GM19438 (cell line): ENCODE results near the gene PTPN6.
A peak's percentile ranks its signal among the peaks of the same experiment; 100 is the strongest.

ENCODE experiments used
- ATAC-seq: cut with Tn5 transposase; IDR thresholded peaks from one replicate; pipeline ENCODE4 v1.9.1; 2021; ENCODE audit warnings: low read depth; ENCODE audit not compliant: unreplicated experiment

PTPN6 gene

DNA sequence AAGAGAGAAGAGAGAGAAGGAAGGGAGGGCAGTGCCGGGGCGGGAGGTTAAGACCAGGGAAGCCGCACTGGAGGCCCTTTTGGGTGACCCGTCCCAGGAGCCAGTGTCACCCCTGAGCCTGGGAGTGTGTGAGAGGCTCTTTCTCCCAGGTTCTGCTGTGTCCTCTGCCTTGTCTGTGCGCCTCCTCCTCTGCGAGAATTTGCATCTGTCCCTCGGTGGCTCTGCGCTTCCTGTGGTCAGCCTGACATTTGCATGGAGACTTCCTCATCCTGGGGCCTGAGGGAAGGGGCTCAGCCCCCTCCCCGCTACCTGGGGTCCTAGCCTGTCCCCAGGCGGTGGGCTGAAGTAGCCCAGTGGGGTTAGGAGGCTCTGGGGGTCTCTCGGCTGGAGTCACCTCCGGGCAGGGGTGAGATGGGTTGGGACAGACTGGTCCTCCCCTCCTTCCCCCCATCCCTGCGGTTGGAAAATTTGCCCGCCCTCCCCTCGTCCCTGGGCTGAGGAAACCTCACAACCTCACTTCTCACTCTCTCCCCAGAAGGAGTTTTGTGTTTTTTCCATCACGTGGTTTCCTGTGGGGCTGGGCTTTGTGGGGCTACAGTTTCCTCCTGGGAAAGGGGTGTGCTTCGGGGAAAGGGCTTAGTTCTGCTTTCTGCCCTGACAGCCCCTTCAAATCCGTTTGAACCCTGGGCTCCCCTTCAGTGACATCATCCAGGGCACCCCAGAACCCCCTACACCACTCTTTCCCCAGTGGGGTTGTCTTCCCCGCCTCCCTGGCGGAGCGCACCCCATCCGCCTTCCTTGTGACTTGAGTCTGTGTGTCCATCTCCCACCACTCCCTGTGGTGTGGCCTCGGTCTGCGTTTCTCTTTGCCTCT lies 2.5 kb downstream of the PTPN6 start:
- peak; percentile 47 for ATAC-seq

- no peak for ATAC-seq
Measured at GRCh38 chr12:6954316-6955107, 3.4 kb downstream of the PTPN6 start.

- no peak for ATAC-seq
Measured at GRCh38 chr12:6955108-6956020, 4.2 kb downstream of the PTPN6 start.

DNA sequence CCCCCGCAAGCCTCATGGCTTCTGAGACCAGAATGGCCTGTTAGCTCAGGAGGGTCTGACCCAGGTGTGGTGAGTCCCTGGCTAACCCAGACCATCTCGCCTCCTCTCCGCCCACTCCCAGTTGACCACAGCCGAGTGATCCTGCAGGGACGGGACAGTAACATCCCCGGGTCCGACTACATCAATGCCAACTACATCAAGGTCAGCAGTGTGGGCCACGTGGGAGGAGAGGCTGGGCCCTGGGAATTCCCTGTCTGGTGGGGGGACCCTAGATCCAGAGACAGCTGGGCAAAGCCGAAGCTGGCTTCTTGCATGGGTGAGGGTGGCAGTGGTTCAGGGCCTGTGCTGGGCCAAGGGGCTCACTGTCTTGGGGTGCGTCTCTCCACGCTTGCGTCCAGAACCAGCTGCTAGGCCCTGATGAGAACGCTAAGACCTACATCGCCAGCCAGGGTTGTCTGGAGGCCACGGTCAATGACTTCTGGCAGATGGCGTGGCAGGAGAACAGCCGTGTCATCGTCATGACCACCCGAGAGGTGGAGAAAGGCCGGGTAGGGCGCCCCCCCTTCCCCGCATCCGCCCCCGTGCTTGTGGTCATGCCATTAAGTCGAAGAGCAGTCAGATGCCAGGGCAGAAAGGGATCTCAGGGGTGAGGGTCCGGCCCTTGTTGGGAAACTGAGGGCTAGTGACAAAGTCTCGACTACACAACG lies 5.0 kb downstream of the PTPN6 start:
- no peak for ATAC-seq

- no peak for ATAC-seq
Measured at GRCh38 chr12:6957151-6957701, 6.1 kb downstream of the PTPN6 start.

DNA sequence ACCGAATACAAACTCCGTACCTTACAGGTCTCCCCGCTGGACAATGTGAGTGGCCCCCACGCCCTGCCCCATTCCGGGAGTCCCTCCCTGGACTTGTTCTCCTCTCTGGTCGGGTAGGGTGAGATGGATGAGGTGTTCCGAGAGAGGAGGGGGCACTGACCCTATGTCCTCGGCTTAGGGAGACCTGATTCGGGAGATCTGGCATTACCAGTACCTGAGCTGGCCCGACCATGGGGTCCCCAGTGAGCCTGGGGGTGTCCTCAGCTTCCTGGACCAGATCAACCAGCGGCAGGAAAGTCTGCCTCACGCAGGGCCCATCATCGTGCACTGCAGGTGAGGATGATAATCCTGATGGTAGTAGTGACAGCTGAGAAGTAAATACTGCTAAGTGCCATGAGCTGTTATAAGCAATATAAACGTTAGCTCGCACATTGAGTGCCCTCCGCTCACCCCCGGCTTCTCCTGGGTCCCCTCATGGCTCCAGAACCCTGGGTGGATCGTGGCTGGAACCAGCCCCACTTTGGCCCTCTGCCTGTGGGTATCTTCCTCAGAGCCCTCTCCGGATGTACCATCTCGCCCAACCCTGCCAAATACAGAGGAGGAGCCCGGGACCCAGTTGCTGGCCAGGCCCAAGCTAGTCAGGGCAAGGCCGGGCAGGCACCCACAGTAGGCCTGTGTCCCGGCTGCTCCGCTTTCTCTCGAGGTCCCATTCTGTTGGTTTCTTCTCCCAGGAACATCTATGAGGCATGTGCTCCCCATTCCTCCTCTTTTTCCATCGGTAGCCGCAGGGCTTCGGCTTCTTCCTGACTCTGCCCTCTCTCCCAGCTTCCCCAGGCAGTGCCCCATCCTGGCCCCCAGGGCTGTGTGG lies 6.8 kb downstream of the PTPN6 start:
- ATAC-seq, result no peak

GRCh38 chr12:6958609-6959057 lies 7.5 kb downstream of the PTPN6 start:
- no peak for ATAC-seq

- peak; percentile 43 for ATAC-seq
Measured at GRCh38 chr12:6959058-6959804, 8.1 kb downstream of the PTPN6 start.

GRCh38 chr12:6959805-6960592 lies 8.8 kb downstream of the PTPN6 start:
- ATAC-seq, result no peak

DNA sequence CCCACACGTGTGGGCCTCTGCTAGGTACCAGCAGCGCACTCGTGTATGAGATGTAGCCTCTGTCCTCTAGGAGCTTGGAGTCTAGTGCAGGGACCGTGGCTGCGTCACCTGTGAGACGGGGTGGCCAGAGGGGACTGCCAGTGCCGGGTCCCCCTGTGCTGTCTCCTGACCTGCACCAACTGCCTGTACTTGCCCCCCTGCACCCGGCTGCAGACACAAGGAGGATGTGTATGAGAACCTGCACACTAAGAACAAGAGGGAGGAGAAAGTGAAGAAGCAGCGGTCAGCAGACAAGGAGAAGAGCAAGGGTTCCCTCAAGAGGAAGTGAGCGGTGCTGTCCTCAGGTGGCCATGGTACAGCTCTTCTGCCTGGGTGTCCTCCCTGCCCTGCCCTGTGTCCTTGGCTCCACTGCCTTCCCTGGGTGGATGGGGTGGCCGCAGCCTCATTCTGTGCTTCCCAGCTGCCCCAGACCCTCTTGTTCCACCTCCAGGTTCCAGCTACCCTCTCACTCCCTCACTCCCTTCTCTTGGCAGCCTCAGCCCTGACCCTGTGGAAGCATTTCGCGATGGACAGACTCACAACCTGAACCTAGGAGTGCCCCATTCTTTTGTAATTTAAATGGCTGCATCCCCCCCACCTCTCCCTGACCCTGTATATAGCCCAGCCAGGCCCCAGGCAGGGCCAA lies 9.6 kb downstream of the PTPN6 start:
- no peak for ATAC-seq

GRCh38 chr12:6961278-6961694 lies 10.1 kb downstream of the PTPN6 start:
- ATAC-seq, result no peak

GRCh38 chr12:6961695-6962284 lies 10.6 kb downstream of the PTPN6 start:
- ATAC-seq, result no peak

DNA sequence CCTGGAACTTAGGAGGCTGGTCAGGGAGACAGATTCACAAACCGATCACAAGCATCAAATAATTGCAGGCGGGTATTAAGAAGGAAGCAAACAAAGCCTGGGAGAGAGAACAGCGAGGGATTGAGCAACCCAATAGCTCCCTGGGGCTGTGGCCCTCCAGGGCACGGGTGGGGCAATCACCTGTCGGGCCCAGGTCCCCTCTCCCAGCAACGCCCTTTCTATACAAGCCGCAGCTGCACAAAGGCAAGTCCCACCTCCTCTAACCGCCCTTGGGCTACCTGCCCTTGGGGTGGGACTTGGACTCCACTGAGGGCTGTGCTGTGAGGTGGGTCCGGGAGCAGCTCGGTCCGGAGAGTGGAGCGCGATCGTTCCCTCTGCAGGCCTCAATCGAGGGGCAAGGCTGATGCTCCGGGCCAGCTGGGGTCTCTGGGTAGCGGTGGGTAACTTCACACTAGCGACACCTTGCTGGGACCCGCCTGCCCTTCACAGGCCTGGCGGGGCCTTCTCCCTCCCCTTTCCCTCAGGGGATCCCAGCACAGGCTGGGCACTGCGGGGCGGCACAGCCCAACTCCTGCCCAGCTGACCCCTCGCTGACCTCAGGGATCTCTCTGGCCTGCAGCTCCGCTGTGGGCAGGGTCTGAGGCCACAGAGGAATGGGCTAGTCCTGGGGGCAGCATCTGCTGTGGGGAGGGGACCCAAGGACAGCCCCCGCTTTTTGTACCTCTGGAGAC lies 11.3 kb downstream of the PTPN6 start:
- no peak for ATAC-seq

GRCh38 chr12:6963016-6963731 lies 12.0 kb downstream of the PTPN6 start:
- no peak for ATAC-seq

DNA sequence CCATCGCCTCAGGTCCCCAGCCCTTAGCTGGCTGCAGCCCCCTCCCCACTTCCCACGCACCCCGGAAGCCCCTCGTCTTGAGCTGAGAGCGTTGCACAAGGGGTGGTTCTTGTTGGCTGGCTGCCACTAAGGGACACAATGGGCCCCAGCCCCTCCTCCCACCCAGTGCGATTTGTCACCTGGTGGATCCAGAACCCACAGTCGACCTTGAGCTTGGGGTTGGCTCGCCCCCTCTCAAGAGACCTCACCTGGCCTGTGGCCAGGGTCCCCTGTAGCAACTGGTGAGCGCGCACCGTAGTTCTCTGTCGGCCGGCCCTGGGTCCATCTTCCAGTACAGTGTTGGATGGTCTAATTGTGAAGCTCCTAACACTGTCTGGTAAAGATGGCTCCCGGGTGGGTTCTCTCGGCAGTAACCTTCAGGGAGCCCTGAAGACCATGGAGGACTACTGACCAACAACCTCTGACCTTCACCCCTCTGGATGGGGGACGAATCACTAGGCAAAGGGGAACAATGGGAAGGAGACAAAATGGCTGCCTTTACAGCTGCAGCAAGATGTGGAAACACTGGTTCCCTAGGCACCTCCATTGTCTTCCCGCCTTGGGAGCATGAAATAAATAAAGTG lies 12.7 kb downstream of the PTPN6 start:
- ATAC-seq, result no peak
